ENCODE data around the gene HOXC4.
A peak's percentile ranks its signal among the peaks of the same experiment; 100 is the strongest.

The HOXC4 gene

DNA sequence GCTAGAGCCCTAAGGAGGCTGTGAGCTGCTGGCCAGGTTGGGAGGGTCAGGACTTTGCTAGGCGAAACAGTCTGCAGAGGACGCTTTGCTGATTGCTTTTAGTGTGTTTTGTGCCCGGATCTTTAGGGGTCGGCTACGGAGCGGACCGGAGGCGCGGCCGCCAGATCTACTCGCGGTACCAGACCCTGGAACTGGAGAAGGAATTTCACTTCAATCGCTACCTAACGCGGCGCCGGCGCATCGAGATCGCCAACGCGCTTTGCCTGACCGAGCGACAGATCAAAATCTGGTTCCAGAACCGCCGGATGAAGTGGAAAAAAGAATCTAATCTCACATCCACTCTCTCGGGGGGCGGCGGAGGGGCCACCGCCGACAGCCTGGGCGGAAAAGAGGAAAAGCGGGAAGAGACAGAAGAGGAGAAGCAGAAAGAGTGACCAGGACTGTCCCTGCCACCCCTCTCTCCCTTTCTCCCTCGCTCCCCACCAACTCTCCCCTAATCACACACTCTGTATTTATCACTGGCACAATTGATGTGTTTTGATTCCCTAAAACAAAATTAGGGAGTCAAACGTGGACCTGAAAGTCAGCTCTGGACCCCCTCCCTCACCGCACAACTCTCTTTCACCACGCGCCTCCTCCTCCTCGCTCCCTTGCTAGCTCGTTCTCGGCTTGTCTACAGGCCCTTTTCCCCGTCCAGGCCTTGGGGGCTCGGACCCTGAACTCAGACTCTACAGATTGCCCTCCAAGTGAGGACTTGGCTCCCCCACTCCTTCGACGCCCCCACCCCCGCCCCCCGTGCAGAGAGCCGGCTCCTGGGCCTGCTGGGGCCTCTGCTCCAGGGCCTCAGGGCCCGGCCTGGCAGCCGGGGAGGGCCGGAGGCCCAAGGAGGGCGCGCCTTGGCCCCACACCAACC, 23.9 kb upstream of the HOXC4 start:
- DNase-seq, result no peak

- DNase-seq, result no peak
Measured at GRCh38 chr12:54030442-54030801, 23.2 kb upstream of the HOXC4 start.

- DNase-seq, result peak; percentile 92
Measured at GRCh38 chr12:54030889-54031471, 22.7 kb upstream of the HOXC4 start.

DNA sequence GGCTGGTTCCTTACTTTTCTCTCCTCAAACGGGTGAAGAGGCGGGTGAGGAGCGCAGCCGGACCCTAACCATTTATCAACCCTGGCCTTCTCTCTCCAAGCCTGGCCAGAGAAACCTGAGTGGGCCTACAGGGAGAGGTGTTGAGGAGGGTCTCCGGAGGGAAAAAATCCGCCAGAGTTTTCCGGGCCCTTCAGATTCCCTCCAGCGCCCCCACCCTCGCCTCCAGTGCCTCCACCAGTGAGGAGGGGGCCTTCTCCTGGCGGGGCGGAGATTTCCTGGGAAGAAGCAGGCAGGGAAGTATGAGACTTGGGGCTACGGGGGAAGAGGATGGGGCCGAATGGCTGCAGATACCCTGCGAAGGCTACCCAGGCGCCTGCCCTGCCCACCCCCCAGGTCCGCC, 22.2 kb upstream of the HOXC4 start:
- no peak for DNase-seq

DNA sequence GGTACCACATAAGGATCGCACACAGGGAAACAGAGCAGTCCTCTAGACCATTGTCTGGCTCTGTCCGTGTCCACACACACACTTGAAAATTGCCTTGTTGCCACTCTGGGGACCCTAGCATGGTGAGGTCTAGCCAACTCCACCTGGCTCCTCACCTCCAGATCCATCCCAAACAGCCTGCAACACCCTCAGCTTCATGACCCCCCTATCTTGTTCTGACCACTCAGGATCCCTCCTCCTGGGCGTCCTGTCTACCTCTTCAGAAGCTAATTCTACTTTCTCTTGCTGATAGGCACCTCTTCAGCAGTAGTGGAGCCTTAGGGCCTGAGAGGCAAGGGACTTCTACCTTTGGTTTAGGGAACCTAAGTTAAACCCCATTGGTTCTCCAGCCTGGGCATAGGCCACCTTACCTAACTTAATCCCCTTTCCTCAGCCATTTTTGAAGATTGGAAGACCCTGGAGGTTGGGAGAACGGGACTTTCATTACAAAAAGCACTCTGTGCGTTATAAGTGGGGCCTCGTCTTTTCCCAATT, 21.5 kb upstream of the HOXC4 start:
- DNase-seq, result no peak

DNA sequence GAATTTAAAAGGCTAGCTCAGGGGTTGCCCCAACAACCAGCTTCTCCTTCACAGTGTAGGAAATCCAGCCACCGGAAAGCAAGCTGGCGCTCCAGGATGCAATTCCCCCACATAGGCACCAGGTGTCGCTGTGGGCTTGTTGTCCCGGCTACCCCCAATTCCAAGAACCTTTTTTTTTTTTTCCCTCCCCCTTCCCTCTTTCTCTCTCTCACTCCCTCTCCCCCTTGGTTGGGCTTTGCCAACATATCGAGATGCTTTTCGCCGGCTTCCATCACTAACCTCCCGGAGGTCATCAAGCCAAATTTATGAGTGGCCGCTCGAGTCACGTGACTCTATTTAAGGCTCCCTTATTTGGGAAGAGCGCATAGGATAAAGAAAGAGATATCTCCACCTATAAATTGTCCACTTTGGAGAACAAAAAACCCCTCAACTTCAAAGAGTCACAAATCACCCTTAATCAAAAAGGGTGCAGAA, 21.0 kb upstream of the HOXC4 start, which contains the start of gene HOXC5:
TSS of gene HOXC5 (plus strand) at position 424 of the 474 bp plus-strand sequence. CDS start 73 bp downstream, outside the sequence.
- DNase-seq, result peak; percentile 98

- DNase-seq, result peak; percentile 67
Measured at GRCh38 chr12:54033106-54033979, 20.3 kb upstream of the HOXC4 start.

DNA sequence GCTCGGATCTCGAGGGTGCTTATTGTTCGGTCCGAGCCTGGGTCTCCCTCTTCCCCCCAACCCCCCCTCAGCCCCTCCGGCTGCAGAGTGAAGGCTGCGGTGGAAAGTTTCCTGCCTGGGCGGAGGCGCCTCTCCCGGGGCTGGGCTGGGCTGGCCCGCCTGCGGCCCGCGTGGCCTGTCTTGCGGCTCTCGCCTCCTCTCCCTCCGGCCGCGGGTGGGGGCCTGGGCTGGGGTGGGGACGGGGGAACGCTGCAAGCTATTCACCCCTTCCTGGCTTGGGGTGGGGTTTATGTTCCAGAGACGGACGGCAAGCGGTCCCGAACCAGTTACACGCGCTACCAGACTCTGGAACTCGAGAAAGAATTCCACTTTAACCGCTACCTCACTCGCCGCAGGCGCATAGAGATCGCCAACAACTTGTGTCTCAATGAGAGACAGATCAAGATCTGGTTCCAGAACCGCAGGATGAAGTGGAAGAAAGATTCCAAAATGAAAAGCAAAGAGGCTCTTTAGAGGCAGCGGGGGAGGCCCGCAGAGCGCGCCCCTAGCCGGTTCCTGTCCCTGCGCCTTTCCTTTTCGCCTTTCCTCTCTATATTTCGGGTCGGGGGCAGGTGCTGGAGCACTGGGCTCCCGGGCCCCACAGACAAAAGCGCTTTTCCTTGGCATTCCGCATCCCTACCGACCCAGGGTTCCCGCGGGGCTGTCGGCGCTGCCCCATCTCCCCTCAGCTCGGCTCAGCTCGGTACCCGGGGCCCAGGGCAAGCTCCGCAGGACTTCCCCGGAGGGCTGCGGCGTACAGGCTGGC, 19.5 kb upstream of the HOXC4 start:
- peak; percentile 84 for DNase-seq

GRCh38 chr12:54034785-54035310, 18.8 kb upstream of the HOXC4 start:
- no peak for DNase-seq

GRCh38 chr12:54035568-54036264, 17.9 kb upstream of the HOXC4 start:
- DNase-seq, result no peak

DNA sequence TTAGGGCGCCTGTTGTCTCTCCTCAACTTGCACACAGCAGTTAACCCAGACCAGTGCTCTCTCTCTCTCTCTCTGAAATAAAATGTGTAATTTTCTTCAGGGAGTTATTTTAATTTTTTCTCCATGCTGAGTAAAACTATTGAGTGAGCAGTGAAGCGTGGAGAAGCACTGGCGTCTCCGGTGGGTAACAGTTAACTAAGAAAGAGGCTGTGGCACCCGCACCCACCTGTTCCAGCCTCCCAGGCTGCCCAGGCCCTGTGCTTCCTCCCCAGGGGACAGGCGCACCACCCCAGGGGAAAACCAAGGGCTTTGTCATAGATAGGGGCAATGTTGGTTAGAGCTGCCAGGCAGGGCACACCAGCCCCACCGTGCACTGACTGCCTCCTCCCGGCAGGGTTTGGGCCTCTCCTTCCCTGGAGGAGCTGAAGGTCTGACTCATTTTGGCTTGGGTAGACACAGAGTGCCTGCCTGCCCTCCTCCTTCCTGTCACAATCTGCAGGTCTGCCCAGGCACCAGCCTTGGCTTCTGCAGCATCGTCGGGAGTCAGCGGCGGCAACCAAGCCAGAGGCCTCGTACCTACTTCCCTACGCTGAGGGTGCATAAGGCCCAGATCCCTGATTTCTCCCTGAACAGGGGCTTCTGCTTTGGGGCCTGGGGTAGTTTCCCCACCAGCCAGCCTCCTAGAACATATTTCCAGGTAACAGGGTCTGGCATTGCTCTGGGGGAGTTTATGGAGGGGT, 16.8 kb upstream of the HOXC4 start:
- DNase-seq, result peak; percentile 83

DNA sequence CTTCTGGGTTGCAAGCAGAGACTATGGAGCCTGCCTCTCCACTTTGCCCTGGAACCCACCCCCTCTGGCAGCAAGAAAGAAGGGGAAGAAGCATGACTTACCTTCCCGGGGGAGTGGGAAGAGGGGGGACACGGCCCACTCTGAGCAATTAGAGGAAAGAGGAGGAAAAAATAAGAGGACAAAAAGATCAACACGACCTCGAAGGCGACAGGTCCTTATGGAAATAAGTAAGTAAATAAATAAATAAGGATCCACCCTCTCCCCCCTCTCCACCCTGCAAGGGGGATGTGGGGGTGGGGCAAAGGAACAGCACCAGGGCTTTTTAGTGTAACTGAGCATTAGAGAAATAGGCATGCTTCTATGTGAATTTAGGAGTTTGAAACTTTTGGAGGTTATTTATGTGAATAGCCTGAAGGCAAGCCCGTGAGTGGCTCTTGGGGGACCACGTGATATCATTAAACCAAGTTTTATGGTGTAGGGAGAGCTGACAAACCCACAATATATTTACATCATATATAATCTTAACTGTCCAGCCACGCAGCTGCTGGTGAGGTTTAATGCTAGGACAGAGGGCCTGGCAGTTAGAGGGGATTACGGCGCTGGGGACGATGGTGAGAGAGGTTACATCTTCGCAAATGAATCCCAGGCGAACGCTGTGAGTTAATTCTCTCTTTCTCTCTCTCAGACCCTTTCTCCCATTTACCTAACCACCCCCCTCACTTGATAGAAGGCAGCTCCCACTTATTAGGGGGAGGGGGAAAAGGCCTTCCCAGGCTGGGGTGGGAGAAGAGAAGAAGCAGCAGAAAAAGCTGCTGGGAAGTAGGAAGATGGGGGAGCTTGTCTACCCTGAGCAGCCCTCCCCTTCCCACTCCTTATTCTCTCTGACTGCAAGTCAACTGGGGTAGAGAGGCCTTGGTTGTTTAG, 16.0 kb upstream of the HOXC4 start:
- DNase-seq, result no peak

DNA sequence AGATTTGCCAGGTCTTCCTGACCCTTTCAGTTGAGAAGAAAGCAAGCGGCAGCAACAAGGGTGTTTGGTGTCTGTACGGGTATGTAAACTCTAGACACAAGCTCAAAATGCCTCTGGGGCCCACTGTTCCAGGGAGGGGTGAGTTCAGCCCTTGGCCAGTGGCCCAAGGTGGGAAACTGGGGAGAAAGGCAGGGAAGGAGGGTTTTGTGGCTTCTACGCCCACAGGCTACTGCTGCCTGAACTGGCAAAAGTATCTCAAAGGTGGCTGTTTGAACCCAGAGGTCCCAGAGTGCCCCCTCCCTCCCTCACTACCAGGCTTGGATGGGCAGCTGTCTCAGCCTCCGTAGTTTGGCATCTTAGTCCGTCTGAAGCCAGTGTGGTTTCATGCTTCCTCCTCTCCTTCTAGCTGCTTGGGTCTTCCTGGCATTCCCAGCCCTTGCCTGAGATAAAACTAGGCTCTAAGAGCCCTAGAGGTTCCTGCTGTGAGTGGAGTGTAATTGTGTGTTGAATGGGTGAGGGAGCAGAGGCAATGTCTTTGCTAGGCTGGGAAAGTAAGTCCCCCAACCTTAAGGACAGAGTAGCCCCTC, 15.3 kb upstream of the HOXC4 start:
- DNase-seq, result no peak

DNA sequence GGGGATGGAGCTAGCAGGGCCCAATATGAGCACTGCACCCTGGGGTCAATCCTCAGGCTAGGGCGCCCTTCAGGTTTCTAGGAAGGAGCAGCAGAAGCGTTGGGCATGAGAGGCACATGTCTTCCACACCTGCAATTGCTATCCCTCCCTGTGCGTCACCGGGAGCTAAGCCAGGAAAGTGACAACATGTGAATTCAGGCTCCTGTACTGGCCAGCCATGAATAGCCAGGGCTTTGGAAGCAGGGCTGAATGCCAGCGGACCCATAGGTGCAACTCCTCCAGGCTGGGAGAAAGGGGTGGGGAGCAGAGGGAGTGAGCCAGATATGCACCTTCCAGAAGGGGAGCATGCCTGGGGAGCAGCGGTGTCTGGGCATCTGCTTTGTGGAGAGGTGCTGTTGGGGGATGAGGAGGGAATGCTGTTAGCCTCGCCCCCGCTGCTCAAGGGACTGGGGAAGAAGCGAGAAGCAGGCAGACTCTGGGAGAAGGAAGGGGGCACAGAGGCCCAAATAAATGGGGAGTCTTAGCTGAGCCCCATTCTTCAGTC, 14.7 kb upstream of the HOXC4 start:
- DNase-seq, result peak; percentile 71

GRCh38 chr12:54039417-54040147, 14.1 kb upstream of the HOXC4 start:
- DNase-seq, result peak; percentile 72

- DNase-seq, result no peak
Measured at GRCh38 chr12:54040148-54040494, 13.5 kb upstream of the HOXC4 start.

- no peak for DNase-seq
Measured at GRCh38 chr12:54040648-54041047, 13.0 kb upstream of the HOXC4 start.

All from fibroblast of skin of right biceps (primary cell).